WTC11 (cell line): ENCODE data around the gene CLCA1.
"Not testable (repeated sequence)": the region's sequence is repeated elsewhere in the genome, so short reads cannot be mapped to it uniquely, and the experiment has no call there.

Experiments
- CREB1 ChIP-seq: sonication (generic); formaldehyde crosslinking; IDR thresholded peaks from 2 replicates; pipeline ENCODE4 v1.8.0; 2023; ENCODE audit warnings: mild to moderate bottlenecking, missing genetic modification reagents
- CTCF ChIP-seq: fragments of 200-600 bp; IDR thresholded peaks from 2 replicates; pipeline ENCODE4 v1.8.0; 2022; ENCODE audit warnings: antibody characterized with exemption
- E2F4 ChIP-seq: sonication (generic); formaldehyde crosslinking; IDR thresholded peaks from 2 replicates; pipeline ENCODE4 v1.8.1; 2022; ENCODE audit warnings: low read depth, mild to moderate bottlenecking, moderate library complexity, missing genetic modification reagents, borderline replicate concordance
- ETV6 ChIP-seq: sonication (generic); formaldehyde crosslinking; IDR thresholded peaks from 2 replicates; pipeline ENCODE4 v1.8.1; 2022; ENCODE audit warnings: mild to moderate bottlenecking, missing genetic modification reagents
- FOXJ3 ChIP-seq: sonication (generic); formaldehyde crosslinking; IDR thresholded peaks from 2 replicates; pipeline ENCODE4 v1.9.0; 2021; ENCODE audit warnings: missing genetic modification reagents, mild to moderate bottlenecking, borderline replicate concordance
- GTF2I ChIP-seq: fragments of 250-450 bp; sonication (Bioruptor Pico); conservative IDR thresholded peaks from 2 replicates; pipeline ENCODE4 v1.4.0; 2021; ENCODE audit warnings: mild to moderate bottlenecking
- JUN ChIP-seq: sonication (generic); formaldehyde crosslinking; IDR thresholded peaks from 2 replicates; pipeline ENCODE4 v1.8.0; 2023; ENCODE audit warnings: mild to moderate bottlenecking, missing genetic modification reagents
- NFE2L1 ChIP-seq: sonication (generic); formaldehyde crosslinking; IDR thresholded peaks from 2 replicates; pipeline ENCODE4 v1.8.1; 2023; ENCODE audit warnings: missing genetic modification reagents
- SOX15 ChIP-seq: fragments of 250-450 bp; sonication (Bioruptor Pico); IDR thresholded peaks from 2 replicates; pipeline ENCODE4 v1.9.0; 2021; ENCODE audit warnings: mild to moderate bottlenecking
- SP1 ChIP-seq: sonication (generic); formaldehyde crosslinking; conservative IDR thresholded peaks from 2 replicates; pipeline ENCODE4 v1.8.1; 2022; ENCODE audit warnings: missing genetic modification reagents
- USF2 ChIP-seq: sonication (generic); formaldehyde crosslinking; IDR thresholded peaks from 2 replicates; pipeline ENCODE4 v1.8.1; 2023; ENCODE audit warnings: mild to moderate bottlenecking, missing genetic modification reagents, moderate library complexity
- ZNF512 ChIP-seq: sonication (generic); formaldehyde crosslinking; IDR thresholded peaks from 2 replicates; pipeline ENCODE4 v1.8.1; 2022; ENCODE audit warnings: missing genetic modification reagents, borderline replicate concordance

GRCh38 chr1:86502125-86502646, 33.5 kb downstream of the CLCA1 start:
- TF ChIP-seq GTF2I; SOX15 (CRISPR knock-in tag); FOXJ3 (CRISPR knock-in tag); NFE2L1 (CRISPR knock-in tag); ZNF512; ETV6 (CRISPR knock-in tag); E2F4 (CRISPR knock-in tag); CREB1 (CRISPR knock-in tag); USF2 (CRISPR knock-in tag); JUN: not testable (repeated sequence)
- TF ChIP-seq SP1 (CRISPR knock-in tag) (peak; percentile 44; the same call in 1 of the 2 replicates), CTCF (peak; percentile 37; the same call in 1 of the 2 replicates)
